GM19035 (cell line): ENCODE data around the gene FKBP4.

ENCODE experiments used
- ATAC-seq: cut with Tn5 transposase; IDR thresholded peaks from one replicate; pipeline ENCODE4 v1.9.1; 2021; ENCODE audit not compliant: unreplicated experiment

FKBP4 gene

DNA sequence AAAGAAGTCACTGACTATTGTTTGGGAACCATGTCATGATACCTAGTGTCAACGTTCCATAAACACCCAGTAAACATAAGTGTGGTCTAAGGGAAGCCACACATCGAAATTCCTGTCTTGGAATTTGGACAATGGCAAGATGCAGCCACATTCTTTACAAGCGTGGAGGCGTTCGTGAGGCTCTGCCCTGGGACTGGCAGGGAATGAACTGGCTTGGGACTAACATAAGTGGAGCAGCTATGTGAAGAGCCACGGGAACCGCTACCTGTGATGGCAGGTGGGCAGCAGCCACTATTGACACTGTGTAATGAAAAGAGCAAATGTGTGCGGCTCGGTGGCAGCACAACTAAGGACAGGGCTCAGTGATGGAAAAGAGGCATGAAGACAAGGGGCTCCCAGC is 50.0 kb downstream of the FKBP4 start:
- no peak for ATAC-seq

GRCh38 chr12:2845280-2845679 is 50.5 kb downstream of the FKBP4 start:
- ATAC-seq = no peak

DNA sequence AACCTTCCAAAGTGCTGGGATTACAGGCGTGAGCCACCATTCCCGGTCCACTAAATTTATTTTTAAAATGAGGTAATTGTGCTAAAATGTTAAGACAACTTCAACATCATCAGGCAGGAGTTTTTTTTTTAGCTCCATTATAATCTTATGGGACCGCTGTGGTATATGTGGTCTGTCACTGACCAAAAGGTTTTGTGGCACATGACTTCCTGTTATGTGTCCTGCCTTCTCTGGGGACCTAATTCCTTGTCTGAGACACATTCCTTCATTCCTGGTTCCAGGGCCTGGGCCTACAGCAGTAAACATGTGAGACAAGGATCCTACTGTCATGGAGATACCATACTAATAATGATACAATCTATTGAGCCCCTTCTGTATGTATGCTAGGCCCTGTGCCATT is 57.2 kb downstream of the FKBP4 start:
- ATAC-seq = no peak

GRCh38 chr12:2853626-2854025 is 58.9 kb downstream of the FKBP4 start:
- ATAC-seq = no peak
